ENCODE measurements around the gene SCN4B. TPM values are rescaled to one million over a fixed set of nuclear protein-coding genes. Genes with fewer than 3 reads are reported as not detected.

Gene SCN4B
- total RNA-seq, 1 donor from 2014 or later = 1.1 TPM

DNA sequence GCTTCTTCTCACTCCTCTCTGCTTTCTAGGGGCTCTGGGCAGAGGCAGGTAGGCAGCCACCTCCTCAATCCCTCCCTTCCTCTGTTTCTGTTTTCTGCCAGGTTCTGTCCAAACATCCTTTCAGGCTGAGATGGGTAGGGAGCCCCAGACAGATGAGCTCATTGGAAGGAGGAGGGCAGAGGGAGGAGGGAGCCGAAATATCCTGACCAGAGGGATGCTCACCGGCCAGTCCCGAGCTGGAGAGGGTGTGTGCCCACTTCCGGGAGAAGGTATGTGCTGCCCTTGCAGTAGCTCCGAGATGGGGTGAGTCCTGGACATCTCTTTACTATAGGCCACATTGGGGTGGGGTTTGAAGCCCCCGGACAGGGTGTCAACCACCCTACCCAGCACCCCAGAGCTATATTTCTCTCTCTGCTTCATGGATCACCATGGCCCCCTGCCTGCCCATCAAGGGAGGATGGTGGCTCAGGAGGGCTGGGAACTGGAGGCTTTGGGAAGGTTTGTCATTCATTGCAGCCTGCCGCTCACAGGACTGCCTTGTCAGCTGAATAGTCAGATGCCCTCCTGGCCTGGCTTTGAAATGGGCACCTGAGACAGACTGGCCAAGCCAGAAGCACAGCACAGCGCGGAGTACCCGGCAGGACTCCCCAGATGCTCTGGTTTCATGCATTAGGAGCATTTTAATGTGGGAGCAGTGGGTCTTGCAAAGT, 4.7 kb upstream of the SCN4B start:
- Histone ChIP-seq H3K27me3 (no peaks in the 10 kb centered on the region), H3K4me1 (peaks cover 3 to 8% of the 10 kb centered on the region in 2 donors), H3K36me3 (no peaks in the 10 kb centered on the region), H3K27ac (no peak overlapping the region), H3K9me3 (no peaks in the 10 kb centered on the region), H3K4me3 (no peak overlapping the region)
- TF ChIP-seq, protein P1, sequence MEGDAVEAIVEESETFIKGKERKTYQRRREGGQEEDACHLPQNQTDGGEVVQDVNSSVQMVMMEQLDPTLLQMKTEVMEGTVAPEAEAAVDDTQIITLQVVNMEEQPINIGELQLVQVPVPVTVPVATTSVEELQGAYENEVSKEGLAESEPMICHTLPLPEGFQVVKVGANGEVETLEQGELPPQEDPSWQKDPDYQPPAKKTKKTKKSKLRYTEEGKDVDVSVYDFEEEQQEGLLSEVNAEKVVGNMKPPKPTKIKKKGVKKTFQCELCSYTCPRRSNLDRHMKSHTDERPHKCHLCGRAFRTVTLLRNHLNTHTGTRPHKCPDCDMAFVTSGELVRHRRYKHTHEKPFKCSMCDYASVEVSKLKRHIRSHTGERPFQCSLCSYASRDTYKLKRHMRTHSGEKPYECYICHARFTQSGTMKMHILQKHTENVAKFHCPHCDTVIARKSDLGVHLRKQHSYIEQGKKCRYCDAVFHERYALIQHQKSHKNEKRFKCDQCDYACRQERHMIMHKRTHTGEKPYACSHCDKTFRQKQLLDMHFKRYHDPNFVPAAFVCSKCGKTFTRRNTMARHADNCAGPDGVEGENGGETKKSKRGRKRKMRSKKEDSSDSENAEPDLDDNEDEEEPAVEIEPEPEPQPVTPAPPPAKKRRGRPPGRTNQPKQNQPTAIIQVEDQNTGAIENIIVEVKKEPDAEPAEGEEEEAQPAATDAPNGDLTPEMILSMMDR (IDR thresholded peaks at IDR 0.05) = no peak
- DNase-seq (ENCODE audit: low spot score in 2 of 2) = no peak
- intact Hi-C loops (cut with DNase I) = no loop called here

- Histone ChIP-seq H3K27ac (no peak overlapping the region), H3K27me3 (no peaks in the 10 kb centered on the region), H3K4me1 (peaks cover 3 to 8% of the 10 kb centered on the region in 2 donors)
These were observed 4.0 kb upstream of the SCN4B start for GRCh38 chr11:118156531-118157185.

DNA sequence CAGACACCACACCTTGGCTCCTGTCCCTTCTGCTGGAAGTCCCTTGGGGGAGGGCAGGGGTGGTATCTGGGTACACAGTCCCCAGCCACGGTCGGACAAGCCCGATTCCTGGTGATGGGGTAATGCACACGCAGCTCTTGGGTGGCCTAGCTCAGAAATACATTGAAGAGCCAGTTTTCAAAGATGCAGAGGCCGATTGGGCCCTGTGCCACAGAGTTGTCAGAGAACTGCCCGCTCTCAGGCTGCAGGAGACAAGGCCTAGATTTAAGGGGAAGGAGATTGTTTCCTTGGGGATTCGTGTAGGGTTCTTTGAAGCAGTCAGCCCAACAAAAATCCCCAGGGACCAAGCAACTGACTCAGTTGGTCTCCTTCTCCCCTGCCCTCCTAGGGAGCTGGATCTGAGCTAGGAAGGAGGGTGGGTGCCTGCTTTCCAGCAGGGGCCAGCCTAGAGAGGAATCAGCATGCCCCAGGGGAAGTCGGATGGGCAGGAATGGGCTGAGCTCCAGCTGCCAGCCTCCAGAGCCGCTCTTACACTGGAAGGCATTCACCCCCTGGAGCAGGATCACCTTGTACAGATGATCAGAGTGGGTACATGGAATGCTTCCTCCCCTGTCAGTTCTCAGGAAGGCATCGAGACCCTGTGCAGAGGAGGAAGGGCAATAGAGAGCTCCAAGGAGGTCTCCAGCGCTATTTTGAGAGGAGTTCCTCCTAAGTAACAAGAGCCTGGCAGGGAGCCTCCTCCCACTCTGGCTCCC, 3.3 kb upstream of the SCN4B start:
- Histone ChIP-seq H3K27me3 (no peaks in the 10 kb centered on the region), H3K4me3 (no peak overlapping the region), H3K4me1 (peaks cover 3 to 8% of the 10 kb centered on the region in 2 donors), H3K27ac (no peak overlapping the region), H3K36me3 (no peaks in the 10 kb centered on the region), H3K9me3 (no peaks in the 10 kb centered on the region)
- DNase-seq (ENCODE audit: low spot score in 2 of 2) = no peak
- intact Hi-C loops (cut with DNase I) = no loop called here
- TF ChIP-seq, protein P1 (IDR thresholded peaks at IDR 0.05) = no peak

More at GRCh38 chr11:118156531-118157185, 4.0 kb upstream of the SCN4B start:
- no peak for DNase-seq (ENCODE audit: low spot score in 2 of 2)
- Histone ChIP-seq H3K4me3 (no peak overlapping the region), H3K36me3 (no peaks in the 10 kb centered on the region), H3K9me3 (no peaks in the 10 kb centered on the region)
- intact Hi-C loops (cut with DNase I) = no loop called here
- TF ChIP-seq, protein P1 (IDR thresholded peaks at IDR 0.05) = no peak

- Histone ChIP-seq H3K36me3 (no peaks in the 10 kb centered on the region), H3K27ac (no peak overlapping the region), H3K9me3 (no peaks in the 10 kb centered on the region), H3K4me3 (no peak overlapping the region), H3K27me3 (no peaks in the 10 kb centered on the region), H3K4me1 (peaks cover 3 to 8% of the 10 kb centered on the region in 2 donors)
- TF ChIP-seq, protein P1 (IDR thresholded peaks at IDR 0.05) = no peak
- no peak for DNase-seq (ENCODE audit: low spot score in 2 of 2)
- intact Hi-C loops (cut with DNase I) = no loop called here
These were observed 2.0 kb upstream of the SCN4B start for GRCh38 chr11:118154641-118155040.

DNA sequence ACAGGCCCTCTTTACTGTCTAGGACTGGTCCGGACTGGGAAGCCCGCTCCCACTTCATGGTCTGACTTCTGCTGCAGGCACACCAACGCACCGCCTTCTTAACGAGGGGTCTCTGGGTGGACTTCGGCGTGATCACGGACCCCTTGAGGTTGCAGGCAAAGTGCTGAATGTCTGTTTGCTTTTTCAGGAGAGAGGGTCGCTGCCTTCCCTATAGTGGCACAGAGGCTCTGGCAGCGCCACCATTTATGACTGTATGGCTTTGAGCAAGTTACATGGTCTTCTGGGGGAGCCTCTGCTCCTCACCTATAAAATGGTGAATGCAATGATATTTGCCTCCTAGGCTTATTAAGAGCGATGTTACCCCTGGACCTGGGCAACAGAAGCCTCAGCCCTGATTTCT, 1.4 kb upstream of the SCN4B start:
- Histone ChIP-seq H3K9me3 (no peaks in the 10 kb centered on the region), H3K36me3 (no peaks in the 10 kb centered on the region), H3K4me1 (peaks cover 3 to 8% of the 10 kb centered on the region in 2 donors), H3K27me3 (no peaks in the 10 kb centered on the region), H3K27ac (no peak overlapping the region), H3K4me3 (no peak overlapping the region)
- TF ChIP-seq, protein P1 (IDR thresholded peaks at IDR 0.05) = no peak
- intact Hi-C loops (cut with DNase I) = no loop called here
- DNase-seq (ENCODE audit: low spot score in 2 of 2) = no peak
